HG03565 (cell line): ENCODE measurements around the gene GCLC.
"Not testable (repeated sequence)": the region's sequence is repeated elsewhere in the genome, so short reads cannot be mapped to it uniquely, and the experiment has no call there.

Experiments used
- ATAC-seq: cut with Tn5 transposase; IDR thresholded peaks from one replicate; pipeline ENCODE4 v1.9.1; 2021; ENCODE audit warnings: mild to moderate bottlenecking, moderate library complexity; ENCODE audit not compliant: unreplicated experiment

Gene GCLC

GRCh38 chr6:53564401-53565065 lies 19.6 kb upstream of the GCLC start:
- no peak for ATAC-seq

DNA sequence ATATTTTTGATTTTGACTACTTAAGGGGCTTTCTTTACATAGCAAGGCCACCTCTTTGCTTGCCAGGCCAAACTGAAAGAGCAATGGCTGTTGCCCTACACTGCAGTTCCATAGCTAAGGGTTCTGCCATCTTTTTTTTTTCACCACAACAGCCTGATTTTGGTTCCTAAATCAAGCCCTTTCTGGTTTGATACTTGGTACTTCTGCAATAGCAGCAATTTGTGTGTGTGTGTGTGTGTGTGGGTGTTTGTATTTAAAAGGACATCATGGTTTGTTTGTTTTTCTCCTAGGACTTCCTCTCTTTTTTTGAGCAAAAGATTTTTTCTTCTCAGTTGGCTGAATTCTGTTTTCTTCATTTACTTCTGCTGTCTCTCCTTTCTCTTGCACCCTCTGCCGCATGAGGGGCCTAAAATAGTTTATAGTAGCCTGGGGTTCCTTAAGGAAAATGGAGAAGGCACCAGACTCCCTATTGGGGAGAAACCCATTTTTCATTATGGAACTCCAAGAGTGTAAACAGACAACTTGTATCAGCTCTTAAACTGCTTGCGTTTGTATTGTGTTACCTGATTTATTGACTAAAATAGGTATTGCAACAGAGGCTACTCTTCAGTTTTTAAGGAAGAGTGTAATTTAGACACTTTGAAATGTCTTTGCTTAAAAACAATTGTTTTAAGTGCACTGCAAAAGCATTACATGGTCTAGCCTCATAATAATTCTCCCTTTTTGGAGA lies 12.2 kb upstream of the GCLC start:
- no peak for ATAC-seq

GRCh38 chr6:53553600-53553999 lies 8.7 kb upstream of the GCLC start:
- not testable (repeated sequence) for ATAC-seq

GRCh38 chr6:53551681-53552080 lies 6.8 kb upstream of the GCLC start:
- not testable (repeated sequence) for ATAC-seq

- ATAC-seq: peak; percentile 69
These were observed 3.1 kb upstream of the GCLC start for GRCh38 chr6:53547811-53548496.

DNA sequence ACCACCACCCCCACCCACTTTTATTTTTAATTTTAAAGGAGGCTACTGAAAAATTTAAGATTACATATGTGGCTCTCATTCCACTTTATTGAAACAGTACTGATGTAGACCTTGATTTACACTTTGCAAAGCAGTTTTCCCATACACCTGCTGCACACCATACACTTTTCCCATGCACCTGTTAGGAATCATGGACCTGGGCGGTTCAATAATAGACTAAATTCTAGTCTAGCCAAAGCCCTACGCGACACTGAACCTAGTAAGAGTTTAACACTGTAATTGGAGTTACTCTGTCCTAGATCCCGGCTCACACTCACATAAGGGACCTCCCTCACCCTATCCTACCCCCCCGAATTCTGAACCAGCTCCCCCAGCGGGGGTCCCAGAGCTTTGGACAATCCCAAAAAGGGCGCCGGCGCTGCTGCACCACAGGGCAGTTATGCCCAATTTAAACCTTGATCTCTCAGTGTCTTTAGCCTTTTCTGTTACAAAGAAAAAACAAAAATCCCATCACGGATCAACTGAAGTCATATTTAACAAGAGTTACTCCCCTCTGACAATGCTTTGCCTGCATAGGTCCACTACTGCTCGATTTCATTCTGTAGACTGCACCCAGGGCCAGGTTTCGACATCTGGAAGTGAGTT lies 2.4 kb upstream of the GCLC start:
- peak; percentile 1 for ATAC-seq

DNA sequence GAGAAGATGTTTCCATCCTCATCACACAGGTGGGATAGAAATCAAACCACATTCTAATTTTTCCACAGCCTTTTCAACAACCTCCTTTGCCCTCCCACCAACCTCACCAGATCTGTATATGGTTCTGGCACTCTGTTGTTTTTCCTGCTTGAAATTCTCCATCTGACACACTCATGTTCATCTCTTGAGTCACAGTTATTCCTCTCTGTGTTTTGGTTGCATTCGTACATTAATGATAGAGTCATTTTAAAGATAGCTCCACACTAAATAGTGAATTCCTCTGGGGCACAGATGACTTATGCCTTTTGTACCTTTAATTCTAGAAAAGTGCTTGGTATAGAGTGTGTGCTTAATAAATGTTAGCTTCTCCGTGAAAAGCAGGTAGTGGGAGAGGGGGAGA lies 1.4 kb upstream of the GCLC start:
- ATAC-seq: no peak

GRCh38 chr6:53544217-53544469 lies 758 bp downstream of the GCLC start:
- no peak for ATAC-seq

- ATAC-seq: no peak
These were observed 1.3 kb downstream of the GCLC start for GRCh38 chr6:53543359-53544216.

- ATAC-seq: no peak
These were observed 3.0 kb downstream of the GCLC start for GRCh38 chr6:53541900-53542299.

DNA sequence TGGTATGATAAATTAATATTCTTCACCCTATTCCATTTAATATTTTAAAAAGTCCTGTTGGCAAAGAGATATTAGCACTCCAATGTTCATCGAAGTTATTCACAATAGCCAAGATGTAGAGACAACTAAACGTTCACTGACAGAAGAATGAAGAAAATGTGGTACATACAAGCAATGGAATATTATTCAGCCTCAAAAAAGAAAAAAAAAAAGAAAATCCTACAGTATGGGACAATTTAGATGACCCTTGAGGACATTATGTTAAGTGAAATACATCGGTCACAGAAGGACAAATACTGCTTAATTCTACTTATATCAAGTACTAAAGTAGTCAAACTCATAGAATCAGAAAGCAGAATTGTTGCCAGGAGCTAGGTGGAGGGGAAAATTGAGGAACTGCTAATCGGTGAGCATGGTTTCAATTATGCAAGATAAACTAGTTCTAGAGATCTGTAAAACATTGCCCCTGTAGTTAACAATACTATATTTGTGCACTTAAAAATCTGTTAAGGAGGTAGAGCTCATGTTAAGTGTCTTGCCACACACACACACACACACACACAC lies 4.7 kb downstream of the GCLC start:
- no peak for ATAC-seq

GRCh38 chr6:53539561-53539960 lies 5.3 kb downstream of the GCLC start:
- no peak for ATAC-seq

GRCh38 chr6:53536561-53536960 lies 8.3 kb downstream of the GCLC start:
- ATAC-seq: no peak

DNA sequence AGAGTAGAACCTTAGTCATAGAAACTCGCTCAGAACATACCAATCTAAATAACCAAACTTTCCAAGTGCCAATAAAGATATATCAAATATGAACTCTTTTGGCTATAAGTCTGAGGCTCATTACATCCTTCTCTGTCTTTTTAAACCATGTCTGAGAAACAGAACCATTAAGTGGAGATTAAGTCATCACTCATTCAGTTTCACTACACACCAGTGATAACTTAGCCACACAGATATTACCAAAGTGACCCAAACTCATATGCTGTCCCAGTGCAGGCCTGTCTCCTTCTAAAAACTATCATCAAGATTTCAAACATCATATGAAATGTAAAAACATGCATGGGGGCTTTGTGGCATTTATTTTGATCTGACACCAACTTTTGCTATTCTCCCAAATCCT lies 12.0 kb downstream of the GCLC start:
- ATAC-seq: peak; percentile 39

DNA sequence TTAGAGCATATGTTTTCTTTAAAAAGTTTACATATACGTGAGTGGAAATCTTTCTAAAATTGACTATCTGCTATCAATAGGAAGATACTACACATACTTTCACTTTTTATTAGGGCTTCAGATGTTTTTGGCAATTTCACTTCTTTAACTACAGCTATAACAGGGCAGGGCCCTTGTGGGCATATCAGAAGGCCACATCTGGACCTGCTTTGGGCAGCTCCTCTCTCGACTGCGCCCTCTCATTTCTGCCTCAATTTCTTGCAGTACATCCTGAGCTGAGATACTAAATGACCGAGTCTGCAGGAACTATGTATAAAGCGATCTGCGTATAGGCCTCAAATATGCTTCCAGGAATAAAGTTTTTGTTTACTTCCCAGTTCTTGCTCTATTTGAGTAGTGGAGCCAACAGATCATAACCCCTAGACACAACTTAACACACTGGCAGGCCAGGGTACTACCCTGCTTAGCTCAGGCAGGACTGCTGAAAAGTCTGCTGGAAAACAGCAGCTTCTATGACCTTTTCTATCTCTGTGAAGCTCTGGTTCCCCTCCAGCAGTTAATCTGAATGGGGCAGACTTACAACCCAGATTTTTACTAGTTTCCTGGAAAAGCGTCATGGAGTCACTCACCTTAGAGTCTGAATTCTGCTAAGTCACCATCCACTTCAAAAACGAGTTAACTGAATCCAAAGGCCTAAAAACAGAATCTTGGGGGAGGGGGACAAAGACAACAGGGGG lies 12.7 kb downstream of the GCLC start:
- no peak for ATAC-seq

- no peak for ATAC-seq
These were observed 14.0 kb downstream of the GCLC start for GRCh38 chr6:53530780-53531386.

- no peak for ATAC-seq
These were observed 14.6 kb downstream of the GCLC start for GRCh38 chr6:53530346-53530745.

GRCh38 chr6:53529324-53530036 lies 15.4 kb downstream of the GCLC start:
- ATAC-seq: no peak

- no peak for ATAC-seq
These were observed 16.8 kb downstream of the GCLC start for GRCh38 chr6:53528107-53528506.
